Gastroesophageal sphincter (tissue), 4 donors: ENCODE measurements around the gene CORO2B. TPM values are rescaled to one million over a fixed set of nuclear protein-coding genes. Genes with fewer than 3 reads are reported as not detected.

Experiments
- ATAC-seq: fragments of 150-250 bp; one replicate; pipeline ENCODE4 v1.9.1; 2016; ENCODE audit warnings: mild to moderate bottlenecking, moderate library complexity
- H3K27ac ChIP-seq, 4 donors: fragments of 200-600 bp; sonication (generic) in 3 of 4; 1 replicate in 3 of 4; 2 replicates in 1 of 4; pipeline ENCODE4 v1.5.1; 2016 to 2019
- H3K27me3 ChIP-seq: fragments of 200-600 bp; sonication (generic); one replicate; pipeline ENCODE4 v1.5.1; 2019
- H3K36me3 ChIP-seq, 2 donors: fragments of 200-600 bp; sonication (generic); one replicate each; pipeline ENCODE4 v1.5.1; 2019; ENCODE audit warnings: control low read depth in 1 of 2
- H3K4me1 ChIP-seq, 3 donors: fragments of 200-600 bp; sonication (generic); 1 replicate in 2 of 3; 2 replicates in 1 of 3; pipeline ENCODE4 v1.5.1; 2016 to 2019; ENCODE audit warnings: control low read depth in 2 of 3
- H3K4me3 ChIP-seq, 2 donors: fragments of 200-600 bp; sonication (generic); one replicate each; pipeline ENCODE4 v1.5.1; 2019; ENCODE audit warnings: mild to moderate bottlenecking in 1 of 2, moderate library complexity in 1 of 2
- H3K9me3 ChIP-seq, 3 donors: fragments of 200-600 bp; sonication (generic); one replicate each; pipeline ENCODE4 v1.5.1; 2017 to 2019; ENCODE audit warnings: control low read depth in 2 of 3
- CTCF ChIP-seq, 4 experiments: fragments of 200-600 bp in 2 of 4; fragments of 450-650 bp in 2 of 4; sonication (generic) in 1 of 4; IDR thresholded peaks; one replicate each; pipeline ENCODE4 v1.5.1; 2017 to 2019; ENCODE audit warnings: antibody characterized with exemption in 4 of 4, mild to moderate bottlenecking in 2 of 4, moderate library complexity in 2 of 4
- EP300 ChIP-seq: sonication (generic); formaldehyde crosslinking; IDR thresholded peaks from one replicate; pipeline ENCODE4 v1.6.1; 2017; ENCODE audit warnings: antibody characterized with exemption, mild to moderate bottlenecking
- POLR2A ChIP-seq, 2 donors: fragments of 450-650 bp; IDR thresholded peaks; one replicate each; pipeline ENCODE4 v1.6.1; 2017; ENCODE audit warnings: antibody characterized with exemption in 2 of 2, mild to moderate bottlenecking in 2 of 2, moderate library complexity in 1 of 2
- POLR2AphosphoS5 ChIP-seq: sonication (generic); formaldehyde crosslinking; IDR thresholded peaks from one replicate; pipeline ENCODE4 v1.6.1; 2017; ENCODE audit warnings: antibody characterized with exemption
- WGBS, 2 donors: methylation state at CpG; one replicate each; pipeline ENCODE4 v1.1.5; 2018; ENCODE audit warnings: low coverage in 1 of 2; 5-methylcytosine and 5-hydroxymethylcytosine counted together
- total RNA-seq, 4 donors: library from RNA; depleted of rRNA; stranded (reverse); fragments of >200 nt; gene quantifications; one replicate each; pipeline ENCODE4 v1.1.0, GENCODE V29; 2016

Gene CORO2B
- total RNA-seq, 4 donors from 2014 or later = 3.2 to 9.1 (median 6.6) TPM

DNA sequence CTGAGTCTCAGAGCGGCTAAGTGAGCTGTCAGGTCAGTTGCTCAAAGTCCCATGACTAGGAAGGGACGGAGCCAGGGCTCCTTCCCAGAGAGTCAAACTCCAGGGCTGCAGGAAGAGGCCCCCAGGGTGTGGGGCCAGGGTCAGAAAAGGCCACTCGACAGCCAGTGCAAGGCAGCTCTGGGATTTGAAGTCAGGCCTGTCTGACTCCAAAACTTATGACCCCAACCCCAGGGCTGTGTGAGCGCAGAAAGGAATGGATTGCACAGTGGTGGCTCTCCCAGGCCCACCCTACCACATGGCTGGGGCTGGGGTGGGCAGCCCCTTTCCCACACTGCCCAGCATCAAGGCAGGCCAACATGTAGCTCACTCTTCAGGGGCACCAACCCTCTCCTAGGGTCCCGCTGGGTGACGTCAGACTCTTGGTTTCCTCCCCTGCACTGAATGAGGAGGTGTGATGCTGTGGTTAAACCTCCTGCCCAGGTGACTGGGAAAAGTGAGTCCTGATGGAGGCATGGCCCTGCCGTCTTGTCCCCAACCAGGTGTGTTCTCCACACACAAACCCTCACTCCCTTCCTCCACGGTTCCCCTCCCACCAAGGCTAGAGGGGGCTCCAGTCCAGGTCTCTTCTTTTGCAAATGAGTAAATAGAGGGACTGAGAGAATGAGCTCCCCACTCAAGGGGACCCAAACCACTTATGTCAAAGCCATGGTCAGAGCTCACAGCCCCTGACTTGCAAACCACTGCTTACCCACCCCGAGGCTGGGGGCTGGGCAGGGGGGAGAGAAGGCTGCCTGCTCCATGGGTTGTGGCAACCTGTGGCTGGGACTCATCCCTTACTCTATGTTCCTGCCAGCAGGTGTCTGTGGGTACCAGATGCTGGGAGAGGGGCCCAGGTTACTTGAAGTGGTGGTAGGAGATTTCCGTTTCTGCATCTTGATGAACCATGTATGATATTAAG, 23.8 kb upstream of the CORO2B start:
- Histone ChIP-seq H3K36me3 (no peaks in the 10 kb centered on the region), H3K4me3 (no peak overlapping the region), H3K27ac (no peak overlapping the region), H3K9me3 (no peaks in the 10 kb centered on the region), H3K27me3 (peaks cover 56% of the 10 kb centered on the region), H3K4me1 (peaks cover 0 to 14% (median 8%) of the 10 kb centered on the region in 3 donors)
- 73 to 74% methylated on average over 2 to 3 of the region's 10 CpGs for WGBS, 2 donors
- TF ChIP-seq POLR2A (IDR thresholded peaks at IDR 0.05) (no peak), EP300 (no peak), POLR2AphosphoS5 (no peak), CTCF (IDR thresholded peaks at IDR 0.05) (no peak)
- no peak for ATAC-seq

- 83 to 100% methylated on average over 1 to 3 of the region's 7 CpGs for WGBS, 2 donors
- H3K27ac ChIP-seq = no peak overlapping the region
- H3K36me3 ChIP-seq = no peaks in the 10 kb centered on the region
- TF ChIP-seq EP300 = no peak
- no peak for TF ChIP-seq CTCF (IDR thresholded peaks at IDR 0.05)
- no peak for TF ChIP-seq POLR2A (IDR thresholded peaks at IDR 0.05)
- TF ChIP-seq POLR2AphosphoS5 = no peak
- peaks cover 57% of the 10 kb centered on the region for H3K27me3 ChIP-seq
- H3K4me3 ChIP-seq = no peak overlapping the region
- H3K9me3 ChIP-seq = no peaks in the 10 kb centered on the region
- ATAC-seq = no peak
- peaks cover 0 to 17% (median 9%) of the 10 kb centered on the region in 3 donors for H3K4me1 ChIP-seq
These were observed 23.1 kb upstream of the CORO2B start for GRCh38 chr15:68555679-68556037.

GRCh38 chr15:68556139-68556990, 22.4 kb upstream of the CORO2B start:
- WGBS, 2 donors = 86 to 90% methylated on average over 4 to 5 of the region's 17 CpGs
- ATAC-seq = no peak
- TF ChIP-seq POLR2AphosphoS5 = no peak
- no peak for TF ChIP-seq CTCF (IDR thresholded peaks at IDR 0.05)
- TF ChIP-seq POLR2A (IDR thresholded peaks at IDR 0.05) = no peak
- no peak for TF ChIP-seq EP300
- H3K27me3 ChIP-seq = peaks cover 61% of the 10 kb centered on the region
- H3K9me3 ChIP-seq = no peaks in the 10 kb centered on the region
- no peak overlapping the region for H3K4me3 ChIP-seq
- no peak overlapping the region for H3K27ac ChIP-seq
- no peaks in the 10 kb centered on the region for H3K36me3 ChIP-seq
- peaks cover 0 to 17% (median 9%) of the 10 kb centered on the region in 3 donors for H3K4me1 ChIP-seq

DNA sequence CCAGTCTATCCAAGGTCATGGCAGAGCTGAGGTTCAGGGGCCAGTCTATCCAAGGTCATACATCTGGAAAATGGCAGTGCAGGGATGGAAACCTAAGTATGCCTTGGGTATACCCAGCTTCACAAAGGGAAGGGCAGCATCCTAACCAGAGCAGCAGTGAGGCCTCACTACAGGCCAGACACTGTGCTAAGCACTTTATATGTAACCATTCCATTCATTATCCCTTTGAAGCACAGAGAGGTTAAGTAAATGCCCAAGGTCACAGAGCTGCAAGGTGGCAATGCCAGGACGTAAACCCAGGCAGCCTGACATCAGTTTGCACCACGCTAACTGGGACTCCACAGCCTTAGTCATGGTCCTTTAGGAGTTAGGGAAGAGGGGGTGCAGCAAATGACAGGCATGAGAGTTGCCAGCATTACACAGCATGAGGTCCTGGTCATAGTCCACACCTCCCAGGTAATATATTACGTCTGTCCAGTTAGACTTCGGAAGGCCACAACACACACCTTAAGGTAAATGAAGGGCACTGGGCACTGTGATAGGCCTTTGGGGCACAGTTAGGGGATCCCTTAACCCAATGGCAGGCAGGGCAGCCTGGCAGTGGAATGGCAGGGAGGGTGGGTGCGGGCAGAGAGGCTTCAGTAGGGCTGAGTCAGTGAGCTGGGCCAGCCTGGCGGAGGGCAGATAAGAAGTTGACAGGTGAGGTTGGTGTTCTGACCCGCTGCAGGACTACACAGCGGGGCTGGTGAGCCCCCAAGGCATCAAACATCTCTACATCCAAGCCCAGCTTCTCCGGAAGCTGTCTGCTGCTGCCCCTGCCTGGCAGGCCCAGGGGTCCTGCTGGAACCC, 21.1 kb upstream of the CORO2B start:
- no peak for ATAC-seq
- Histone ChIP-seq H3K27ac (no peak overlapping the region), H3K36me3 (no peaks in the 10 kb centered on the region), H3K9me3 (no peaks in the 10 kb centered on the region), H3K4me3 (no peak overlapping the region), H3K27me3 (peaks cover 71% of the 10 kb centered on the region), H3K4me1 (peaks cover 0 to 17% (median 9%) of the 10 kb centered on the region in 3 donors)
- 80% methylated on average over 2 of the region's 9 CpGs; no CpG with 5 or more reads in 1 of the 2 donors for WGBS, 2 donors
- TF ChIP-seq POLR2A (IDR thresholded peaks at IDR 0.05) = no peak
- TF ChIP-seq EP300 = no peak
- TF ChIP-seq CTCF (IDR thresholded peaks at IDR 0.05) = no peak
- TF ChIP-seq POLR2AphosphoS5 = no peak
